H1 (cell line): Measurements from ENCODE around the gene MAGI1. TPM values are rescaled to one million over a fixed set of nuclear protein-coding genes. Genes with fewer than 3 reads are reported as not detected.

ENCODE experiments used
- CTCF ChIA-PET: fragments of 300-600 bp; sonication (Branson Sonifier 250); formaldehyde crosslinking; loops from one replicate; lab custom pipeline; 2021; ENCODE audit not compliant: partially characterized antibody; lab: Charles Lee
- POLR2A ChIA-PET: fragments of 300-600 bp; sonication (Branson Sonifier 250); formaldehyde crosslinking; loops from one replicate; lab custom pipeline; 2021; ENCODE audit warnings: inconsistent platforms; ENCODE audit not compliant: partially characterized antibody; lab: Charles Lee
- DNase-seq, 2 experiments: peaks; one replicate each; pipeline versions ENCODE4 v3.0.0 to v3.0.0-alpha.2; 2010 to 2022; ENCODE audit warnings: low spot score in 2 of 2, low read depth in 1 of 2, mixed read lengths in 1 of 2
- FAIRE-seq: peaks from 2 replicates; lab custom pipeline; 2011; peaks lifted over from hg19 to GRCh38; lab: Jason Lieb, UNC
- H2AFZ ChIP-seq: 2 replicates; pipeline ENCODE4 v1.8.1; 2012; ENCODE audit warnings: low read length, inconsistent platforms
- H2AK5ac ChIP-seq: 2 replicates; pipeline ENCODE4 v1.6.1; 2013; ENCODE audit warnings: low read depth, low read length
- H2BK120ac ChIP-seq: replicated peaks from 2 replicates; pipeline ENCODE3; 2013; ENCODE audit warnings: low read depth, low read length, inconsistent platforms
- H2BK12ac ChIP-seq: 2 replicates; pipeline ENCODE4 v1.6.1; 2013; ENCODE audit warnings: low read depth, low read length
- H2BK15ac ChIP-seq: 2 replicates; pipeline ENCODE4 v1.6.1; 2013; ENCODE audit warnings: low read length
- H2BK20ac ChIP-seq: 2 replicates; pipeline ENCODE4 v1.6.1; 2013; ENCODE audit warnings: low read length
- H2BK5ac ChIP-seq: 2 replicates; pipeline ENCODE4 v1.6.1; 2013; ENCODE audit warnings: low read depth, low read length
- H3K14ac ChIP-seq: 2 replicates; pipeline ENCODE4 v1.6.1; 2013; ENCODE audit warnings: inconsistent platforms; ENCODE audit not compliant: insufficient read length
- H3K18ac ChIP-seq: 2 replicates; pipeline ENCODE4 v1.6.1; 2013; ENCODE audit warnings: low read length; ENCODE audit errors: extremely low read depth
- H3K23ac ChIP-seq: 2 replicates; pipeline ENCODE4 v1.6.1; 2013; ENCODE audit warnings: inconsistent platforms; ENCODE audit not compliant: insufficient read length
- H3K23me2 ChIP-seq: 2 replicates; pipeline ENCODE4 v1.6.1; 2013; ENCODE audit warnings: low read depth, low read length
- H3K27ac ChIP-seq: 2 replicates; pipeline ENCODE4 v1.6.1; 2011; ENCODE audit warnings: low read depth, low read length, inconsistent platforms
- H3K27me3 ChIP-seq, 4 experiments: replicated peaks in 1 of 4; 1 replicate in 1 of 4; 2 replicates in 3 of 4; pipeline versions ENCODE4 v1.6.1 to v1.8.1; 2011 to 2013; ENCODE audit warnings: low read length in 3 of 4, mild to moderate bottlenecking in 3 of 4, inconsistent platforms in 2 of 4, mixed read lengths in 2 of 4, moderate library complexity in 1 of 4; ENCODE audit not compliant: control insufficient read depth in 3 of 4, insufficient read depth in 3 of 4; ENCODE audit errors: extremely low read depth in 1 of 4
- H3K36me3 ChIP-seq, 4 experiments: 2 replicates each; pipeline versions ENCODE4 v1.6.1 to v1.8.1; 2011 to 2013; ENCODE audit warnings: mild to moderate bottlenecking in 4 of 4, low read length in 3 of 4, moderate library complexity in 2 of 4, control low read depth in 1 of 4, inconsistent platforms in 1 of 4; ENCODE audit not compliant: insufficient read depth in 4 of 4, control insufficient read depth in 2 of 4
- H3K4ac ChIP-seq: replicated peaks from 2 replicates; pipeline ENCODE3; 2013; ENCODE audit warnings: low read length, low read depth, mixed read lengths, inconsistent platforms; ENCODE audit not compliant: insufficient read length
- H3K4me1 ChIP-seq, 4 experiments: replicated peaks in 1 of 4; 1 replicate in 1 of 4; 2 replicates in 3 of 4; pipeline versions ENCODE4 v1.6.1 to v1.8.1; 2011 to 2013; ENCODE audit warnings: low read length in 3 of 4, inconsistent platforms in 2 of 4, mixed read lengths in 1 of 4; ENCODE audit not compliant: insufficient read depth in 4 of 4, control insufficient read depth in 3 of 4
- H3K4me2 ChIP-seq, 2 experiments: 2 replicates each; pipeline versions ENCODE4 v1.6.1 to v1.8.1; 2011 to 2013; ENCODE audit warnings: low read depth in 2 of 2, low read length in 2 of 2, control low read depth in 1 of 2, inconsistent platforms in 1 of 2, mild to moderate bottlenecking in 1 of 2; ENCODE audit not compliant: insufficient read depth in 1 of 2
- H3K4me3 ChIP-seq, 4 experiments: fragments of 200-600, 300-600 bp in 1 of 4; sonication (generic), shearing (Covaris generic), sonication (Bioruptor Twin) in 1 of 4; 2 replicates each; pipeline versions ENCODE4 v1.5.1 to v1.8.1; 2011 to 2016; ENCODE audit warnings: low read length in 4 of 4, low read depth in 3 of 4, control low read depth in 2 of 4, inconsistent platforms in 2 of 4, mild to moderate bottlenecking in 2 of 4, mixed read lengths in 1 of 4, moderate library complexity in 1 of 4; ENCODE audit not compliant: insufficient read depth in 2 of 4; ENCODE audit errors: extremely low read depth in 1 of 4
- H3K56ac ChIP-seq: replicated peaks from 2 replicates; pipeline ENCODE3; 2013; ENCODE audit warnings: low read depth, mild to moderate bottlenecking, mixed read lengths, low read length, inconsistent platforms; ENCODE audit not compliant: insufficient read length
- H3K79me1 ChIP-seq: 2 replicates; pipeline ENCODE4 v1.6.1; 2013; ENCODE audit warnings: low read depth, low read length, control low read depth
- H3K79me2 ChIP-seq, 2 experiments: 2 replicates each; pipeline versions ENCODE4 v1.6.1 to v1.8.1; 2012 to 2013; ENCODE audit warnings: low read length in 2 of 2, mild to moderate bottlenecking in 2 of 2, inconsistent platforms in 1 of 2; ENCODE audit not compliant: insufficient read depth in 2 of 2, control insufficient read depth in 1 of 2
- H3K9ac ChIP-seq, 4 experiments: replicated peaks in 1 of 4; 1 replicate in 1 of 4; 2 replicates in 3 of 4; pipeline versions ENCODE4 v1.6.1 to v1.8.1; 2011 to 2013; ENCODE audit warnings: low read depth in 3 of 4, low read length in 3 of 4, control low read depth in 2 of 4, mild to moderate bottlenecking in 2 of 4, moderate library complexity in 2 of 4, inconsistent platforms in 1 of 4; ENCODE audit errors: extremely low read depth in 1 of 4
- H3K9me3 ChIP-seq, 2 experiments: 2 replicates each; pipeline versions ENCODE4 v1.6.1 to v1.8.1; 2012 to 2013; ENCODE audit warnings: mild to moderate bottlenecking in 2 of 2, moderate library complexity in 2 of 2, control low read depth in 1 of 2, inconsistent platforms in 1 of 2, low read depth in 1 of 2, low read length in 1 of 2, mixed read lengths in 1 of 2; ENCODE audit not compliant: insufficient read depth in 2 of 2
- H4K20me1 ChIP-seq, 2 experiments: replicated peaks in 1 of 2; 2 replicates each; pipeline versions ENCODE3 to v1.8.1; 2011 to 2013; ENCODE audit warnings: inconsistent platforms in 2 of 2, low read length in 2 of 2, mild to moderate bottlenecking in 1 of 2; ENCODE audit not compliant: insufficient read depth in 2 of 2, control insufficient read depth in 1 of 2
- H4K5ac ChIP-seq: 2 replicates; pipeline ENCODE4 v1.6.1; 2013; ENCODE audit warnings: low read length, low read depth, mixed read lengths, inconsistent platforms; ENCODE audit not compliant: insufficient read length
- H4K8ac ChIP-seq: 2 replicates; pipeline ENCODE4 v1.8.0; 2013; ENCODE audit warnings: mild to moderate bottlenecking, moderate library complexity, low read length, inconsistent platforms; ENCODE audit not compliant: insufficient read depth; ENCODE audit errors: extremely low read depth
- H4K91ac ChIP-seq: replicated peaks from 2 replicates; pipeline ENCODE3; 2013; ENCODE audit warnings: low read length, mixed read lengths, inconsistent platforms; ENCODE audit not compliant: insufficient read length
- KDM5A ChIP-seq: fragments of 200-600 bp; IDR thresholded peaks from 2 replicates; pipeline ENCODE4 v1.7.1; 2012; ENCODE audit warnings: mild to moderate bottlenecking, low read length, inconsistent platforms, mixed read lengths
- WGBS, 2 experiments: shearing (Covaris generic) in 1 of 2; methylation state at CpG; one replicate each; pipeline versions ENCODE4 v1.1.6 to v1.1.7; 2013 to 2015; ENCODE audit warnings: low lambda C conversion rate in 2 of 2, mixed read lengths in 2 of 2, inconsistent platforms in 1 of 2, low coverage in 1 of 2, missing lambda C conversion rate in 1 of 2; ENCODE audit not compliant: insufficient replicate concordance in 2 of 2, insufficient coverage in 1 of 2, insufficient read length in 1 of 2; ENCODE audit errors: extremely low coverage in 1 of 2, missing lambda C conversion rate in 1 of 2; 5-methylcytosine and 5-hydroxymethylcytosine counted together
- polyA plus RNA-seq, 7 experiments: library from polyadenylated mRNA; depleted of rRNA in 3 of 7; stranded (reverse) in 5 of 7; unstranded in 2 of 7; fragments of >200 nt in 5 of 7; fragments of 200-250 nt in 2 of 7; gene quantifications; 1 replicate in 5 of 7; 2 replicates in 1 of 7; 4 replicates in 1 of 7; pipeline versions ENCODE4 v1.2.1 to v1.2.3, GENCODE V29; 2011 to 2013; ENCODE audit warnings: missing spikeins in 2 of 7, mixed read lengths in 2 of 7
- total RNA-seq: library from RNA; stranded (reverse); fragmentation: NEBNext Ultra II Directional; extraction: Animal tissue kit (Norgen Biotek cat#: 25700); gene quantifications from 2 replicates; pipeline ENCODE4 v1.2.1, GENCODE V29; 2021

MAGI1 gene
- total and polyA plus RNA-seq, 2 of the 8 experiments (the other 6 are each of a cell fraction or from before 2014, with no cell fraction given) = 19.8 to 78.0 TPM

DNA sequence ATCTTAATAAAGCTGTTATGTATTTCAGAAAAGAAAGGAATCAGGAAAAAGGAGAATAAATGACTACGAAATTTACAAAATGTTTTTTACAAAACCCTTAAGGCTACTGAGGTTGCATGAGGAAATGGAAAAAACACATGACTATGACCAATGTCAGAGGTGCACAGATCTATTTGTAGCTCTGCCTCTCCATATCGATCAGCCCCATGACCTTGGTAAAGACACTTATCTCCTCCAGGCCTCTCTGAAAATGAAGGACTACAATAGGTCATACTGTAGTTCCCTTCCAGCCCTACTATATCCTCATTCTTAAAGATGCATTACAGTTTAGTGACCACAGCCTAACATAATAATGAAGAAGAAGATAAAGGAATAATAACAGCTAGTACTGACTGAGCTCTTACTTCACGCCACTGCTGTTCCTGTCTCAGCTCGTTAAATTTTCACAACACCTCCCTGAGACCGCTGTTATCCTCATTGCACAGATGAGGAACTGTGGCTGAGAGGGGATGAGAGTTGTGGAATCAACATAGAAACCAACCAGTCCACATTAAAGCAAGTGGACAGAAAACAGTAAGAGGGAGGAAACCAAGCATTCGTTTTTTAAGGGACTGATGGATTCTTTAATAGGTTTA lies 163.2 kb downstream of the MAGI1 start:
- Histone ChIP-seq H3K9ac (no peak overlapping the region), H2AK5ac (no peak overlapping the region), H2BK120ac (no peak overlapping the region), H3K27me3 (no peaks in the 10 kb centered on the region), H3K27ac (no peak overlapping the region), H3K4me3 (no peak overlapping the region), H3K79me1 (no peaks in the 10 kb centered on the region; the same call in 1 of the 2 replicates), H3K23ac (no peak overlapping the region), H2BK5ac (no peak overlapping the region), H3K18ac (no peak overlapping the region), H2BK12ac (no peak overlapping the region), H3K4me2 (no peak overlapping the region), H3K4ac (no peak overlapping the region), H3K56ac (no peak overlapping the region), H3K9me3 (no peaks in the 10 kb centered on the region), H3K79me2 (peaks cover 0 to 40% of the 10 kb centered on the region in 2 experiments; a peak in 2 of 4 replicates), H2BK20ac (no peak overlapping the region), H4K5ac (no peak overlapping the region), H4K20me1 (peaks cover 0 to 7% of the 10 kb centered on the region in 2 experiments), H2AFZ (no peak overlapping the region), H4K91ac (no peak overlapping the region), H2BK15ac (no peak overlapping the region), H3K36me3 (no peaks in the 10 kb centered on the region), H4K8ac (no peak overlapping the region), H3K4me1 (peaks cover 3 to 12% (median 6%) of the 10 kb centered on the region in 4 experiments; a peak in 5 of 7 replicates), H3K14ac (no peak overlapping the region), H3K23me2 (no peaks in the 10 kb centered on the region)
- CTCF ChIA-PET = interaction anchor here (0.6 to 1.5 kb wide), 3 partner anchors 14 to 590 kb away, joined by 3 to 4 read pairs (median 3); no protein-coding TSS in a partner anchor
- no peak for FAIRE-seq
- POLR2A ChIA-PET = no interaction called here
- no peak for TF ChIP-seq KDM5A
- 82% methylated on average over 6 of the region's 6 CpGs; no CpG with 5 or more reads in 1 of the 2 experiments for WGBS, 2 experiments
- no peak for DNase-seq
